GM12865 (cell line): Measurements from ENCODE around the gene RTRAF.

Experiments
- DNase-seq: peaks from one replicate; pipeline ENCODE4 v3.0.0; 2010; ENCODE audit warnings: low read depth
- H3K4me3 ChIP-seq: 2 replicates; pipeline ENCODE4 v1.5.1; 2011; ENCODE audit warnings: mild to moderate bottlenecking, low read depth, low read length, control low read depth
- CTCF ChIP-seq: IDR thresholded peaks from 2 replicates; pipeline ENCODE4 v1.5.1; 2011; ENCODE audit warnings: low read length, control low read depth, low read depth, inconsistent platforms; ENCODE audit not compliant: insufficient read depth; ENCODE audit errors: missing control alignments

Gene RTRAF

GRCh38 chr14:52033101-52033642 lies 43.8 kb downstream of the RTRAF start:
- no peak for TF ChIP-seq CTCF
- no peak overlapping the region for H3K4me3 ChIP-seq
- DNase-seq, result no peak

- no peak for TF ChIP-seq CTCF
- H3K4me3 ChIP-seq, result no peak overlapping the region
- no peak for DNase-seq
These were observed 49.9 kb downstream of the RTRAF start for GRCh38 chr14:52039124-52039815.

GRCh38 chr14:52040598-52040997 lies 51.3 kb downstream of the RTRAF start:
- no peak overlapping the region for H3K4me3 ChIP-seq
- DNase-seq, result no peak
- TF ChIP-seq CTCF, result no peak

- DNase-seq, result no peak
- TF ChIP-seq CTCF, result no peak
- no peak overlapping the region for H3K4me3 ChIP-seq
These were observed 53.3 kb downstream of the RTRAF start for GRCh38 chr14:52042371-52043289.

GRCh38 chr14:52043690-52044089 lies 54.3 kb downstream of the RTRAF start:
- peak; percentile 39 for DNase-seq
- peak; percentile 60 for TF ChIP-seq CTCF
- H3K4me3 ChIP-seq, result no peak overlapping the region

- H3K4me3 ChIP-seq, result no peak overlapping the region
- no peak for DNase-seq
- TF ChIP-seq CTCF, result no peak
These were observed 55.6 kb downstream of the RTRAF start for GRCh38 chr14:52044791-52045522.
